DMS79 treated with DMSO at 0.1 percent for 48 hours (cell line): ENCODE data around the gene DKKL1.

Experiments
- DNase-seq: peaks from one replicate; lab custom pipeline; 2025; lab: John Stamatoyannopoulos, UW

Gene DKKL1

DNA sequence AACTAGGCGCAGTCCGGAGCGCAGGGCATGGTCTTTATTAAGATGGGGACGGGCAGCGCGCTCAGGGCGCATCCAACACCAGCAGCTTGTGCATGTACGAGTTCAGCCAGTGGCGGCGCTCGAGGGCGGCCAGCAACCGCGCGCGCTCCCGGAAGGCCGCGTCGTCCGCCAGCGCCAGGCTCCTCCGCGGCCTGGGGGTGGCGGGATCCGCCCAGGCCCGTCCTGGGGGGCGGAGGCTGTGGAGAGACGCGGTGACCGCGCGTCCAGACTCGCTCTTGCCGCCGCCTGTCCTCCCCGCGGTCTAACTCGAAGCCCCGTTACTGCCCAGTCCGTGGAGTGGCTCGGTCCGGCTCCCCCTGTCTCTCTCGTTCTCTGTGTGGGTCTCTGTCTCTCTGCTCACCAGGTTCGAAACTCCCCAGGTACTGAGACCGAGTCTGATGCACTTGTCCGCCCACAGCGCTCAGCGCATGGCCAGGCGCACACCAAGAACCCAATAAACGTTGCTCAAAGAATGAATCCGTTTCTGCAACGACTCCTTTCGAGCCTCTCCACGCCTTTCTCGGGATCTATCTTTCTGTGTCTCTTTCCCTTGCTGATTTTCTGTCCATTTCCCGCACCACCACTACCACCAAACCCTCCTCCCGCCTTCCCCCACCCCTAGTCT lies 58.9 kb downstream of the DKKL1 start:
- peak; percentile 87 for DNase-seq

DNA sequence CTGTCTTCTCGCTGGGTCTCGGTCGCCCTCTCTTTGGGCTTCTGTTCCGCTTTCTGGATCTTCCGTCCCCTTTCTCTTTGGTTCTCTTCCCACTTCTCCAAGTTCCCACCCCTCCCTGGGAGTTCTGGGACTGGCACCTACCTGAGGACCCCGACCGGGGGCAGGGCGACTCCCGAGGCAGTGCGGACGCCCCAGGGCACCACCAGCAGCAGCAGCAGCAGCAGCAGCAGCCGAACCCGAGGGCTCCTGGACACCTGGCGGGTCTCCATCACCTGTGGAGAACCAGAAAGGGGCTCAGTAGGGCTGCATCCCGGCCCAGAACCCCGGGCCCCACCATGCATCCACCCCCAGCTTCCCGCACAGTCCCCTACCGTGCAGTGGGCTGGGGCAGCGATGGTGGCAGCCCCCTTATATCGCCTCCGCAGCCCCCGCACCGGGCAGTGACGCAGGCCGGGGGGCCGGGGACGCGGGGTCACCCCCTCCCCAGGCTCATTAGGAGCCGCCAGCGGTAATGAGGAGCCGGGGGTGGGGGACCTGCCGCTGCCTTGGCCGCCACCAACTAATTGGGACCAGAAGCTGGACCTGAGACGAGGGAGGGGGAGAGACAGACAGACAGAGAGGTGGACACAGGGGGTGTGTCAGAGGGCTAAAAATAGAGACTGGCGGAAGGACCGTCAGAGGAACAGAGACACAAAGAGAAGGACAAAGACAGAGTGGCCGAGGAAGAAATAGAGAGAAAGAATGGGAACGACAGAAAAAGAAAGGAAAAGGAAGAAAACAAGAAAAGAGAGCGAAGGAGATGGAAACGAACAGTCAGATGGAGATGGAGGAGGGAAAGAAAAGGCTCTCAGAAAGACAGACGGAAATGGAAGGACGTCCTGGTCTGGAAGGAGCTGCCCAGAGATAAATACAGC lies 59.7 kb downstream of the DKKL1 start, which contains the start of gene PTH2:
Gene PTH2, minus strand, starts transcription at position 371 of the 914 bp plus-strand sequence. Its CDS starts 102 bp downstream, at position 269.
- peak; percentile 37 for DNase-seq

- DNase-seq, result no peak
Measured at GRCh38 chr19:49423985-49424303, 60.3 kb downstream of the DKKL1 start.
